Erythroblast (primary cell): Measurements from ENCODE around the gene GLRX3.
"Not testable (repeated sequence)": the region's sequence is repeated elsewhere in the genome, so short reads cannot be mapped to it uniquely, and the experiment has no call there.

Experiments used
- GATA1 ChIP-seq: IDR thresholded peaks from 2 replicates; pipeline ENCODE4 v1.6.1; 2011; ENCODE audit warnings: low read depth, mild to moderate bottlenecking, control low read depth, low read length, moderate library complexity
- POLR2A ChIP-seq: IDR thresholded peaks from 2 replicates; pipeline ENCODE4 v1.6.1; 2011; ENCODE audit warnings: mild to moderate bottlenecking, low read length

GRCh38 chr10:130117535-130117934, 18.7 kb upstream of the GLRX3 start:
- TF ChIP-seq POLR2A, GATA1: not testable (repeated sequence)
